HepG2 (cell line): ENCODE data around the gene SPRED2. TPM values are rescaled to one million over a fixed set of nuclear protein-coding genes. Genes with fewer than 3 reads are reported as not detected.

Experiments
- AKAP8 ChIP-seq: sonication (generic); formaldehyde crosslinking; IDR thresholded peaks from 2 replicates; pipeline ENCODE4 v1.5.1; 2020; ENCODE audit warnings: mild to moderate bottlenecking, missing genetic modification reagents
- CC2D1A ChIP-seq: sonication (generic); formaldehyde crosslinking; IDR thresholded peaks from 2 replicates; pipeline ENCODE4 v1.8.1; 2023; ENCODE audit warnings: mild to moderate bottlenecking, missing genetic modification reagents
- CERS6 ChIP-seq: sonication (generic); formaldehyde crosslinking; IDR thresholded peaks from 2 replicates; pipeline ENCODE4 v1.5.0; 2020; ENCODE audit warnings: missing genetic modification reagents
- DMAP1 ChIP-seq: IDR thresholded peaks from 2 replicates; pipeline ENCODE4 v1.6.1; 2016
- FIP1L1 ChIP-seq: fragments of 200-400 bp; formaldehyde crosslinking; IDR thresholded peaks from 2 replicates; pipeline ENCODE4 v1.6.1; 2018; ENCODE audit warnings: low read depth, mild to moderate bottlenecking, low read length, moderate library complexity, borderline replicate concordance; ENCODE audit not compliant: insufficient read depth
- FLYWCH1 ChIP-seq: sonication (generic); formaldehyde crosslinking; IDR thresholded peaks from 2 replicates; pipeline ENCODE4 v1.8.1; 2023; ENCODE audit warnings: mild to moderate bottlenecking, missing genetic modification reagents
- GZF1 ChIP-seq: sonication (generic); formaldehyde crosslinking; IDR thresholded peaks from 2 replicates; pipeline ENCODE4 v1.5.1; 2020; ENCODE audit warnings: mild to moderate bottlenecking, missing genetic modification reagents
- IKZF4 ChIP-seq: sonication (generic); formaldehyde crosslinking; IDR thresholded peaks from 2 replicates; pipeline ENCODE4 v1.5.1; 2020; ENCODE audit warnings: borderline replicate concordance, mild to moderate bottlenecking, low read depth, missing genetic modification reagents; ENCODE audit errors: not compliant biosample characterization
- MXD1 ChIP-seq: sonication (generic); formaldehyde crosslinking; IDR thresholded peaks from 2 replicates; pipeline ENCODE4 v1.4.0; 2020; ENCODE audit warnings: mild to moderate bottlenecking, missing genetic modification reagents
- NFE2L1 ChIP-seq: sonication (generic); formaldehyde crosslinking; IDR thresholded peaks from 2 replicates; pipeline ENCODE4 v1.4.0; 2020; ENCODE audit warnings: missing genetic modification reagents, mild to moderate bottlenecking, borderline replicate concordance
- ONECUT2 ChIP-seq: sonication (generic); formaldehyde crosslinking; IDR thresholded peaks from 2 replicates; pipeline ENCODE4 v1.4.0; 2020; ENCODE audit warnings: missing genetic modification reagents
- PAF1 ChIP-seq: IDR thresholded peaks from 2 replicates; pipeline ENCODE4 v1.6.1; 2016; ENCODE audit warnings: missing genetic modification reagents, missing compliant biosample characterization
- PITX1 ChIP-seq: sonication (generic); formaldehyde crosslinking; IDR thresholded peaks from 2 replicates; pipeline ENCODE4 v1.5.1; 2020; ENCODE audit warnings: mild to moderate bottlenecking, missing genetic modification reagents
- SNAPC2 ChIP-seq: sonication (generic); formaldehyde crosslinking; IDR thresholded peaks from 2 replicates; pipeline ENCODE4 v1.8.1; 2022; ENCODE audit warnings: mild to moderate bottlenecking, missing genetic modification reagents
- TFDP1 ChIP-seq: IDR thresholded peaks from 2 replicates; pipeline ENCODE4 v1.6.1; 2016; ENCODE audit warnings: missing compliant biosample characterization, missing genetic modification reagents, borderline replicate concordance
- ZMAT3 ChIP-seq: sonication (generic); formaldehyde crosslinking; conservative IDR thresholded peaks from 2 replicates; pipeline ENCODE4 v1.7.0; 2021; ENCODE audit warnings: missing genetic modification reagents
- ZNF773 ChIP-seq: sonication (generic); formaldehyde crosslinking; IDR thresholded peaks from 2 replicates; pipeline ENCODE4 v1.4.0; 2020; ENCODE audit warnings: missing genetic modification reagents, borderline replicate concordance
- ZNF780A ChIP-seq: sonication (generic); formaldehyde crosslinking; IDR thresholded peaks from 2 replicates; pipeline ENCODE4 v1.8.0; 2022; ENCODE audit warnings: mild to moderate bottlenecking, missing genetic modification reagents, moderate library complexity
- ZNF879 ChIP-seq: sonication (generic); formaldehyde crosslinking; IDR thresholded peaks from 2 replicates; pipeline ENCODE4 v1.8.1; 2023; ENCODE audit warnings: missing genetic modification reagents
- polyA plus RNA-seq, 8 experiments: library from polyadenylated mRNA; depleted of rRNA in 3 of 8; stranded (reverse) in 7 of 8; unstranded in 1 of 8; fragments of >200 nt; fragmentation: Illumina TruSeq in 4 of 8; extraction: Trizol in 4 of 8; gene quantifications; 2 replicates each; pipeline versions ENCODE4 v1.2.1 to v1.2.3, GENCODE V29; 2011 to 2016; ENCODE audit warnings: low read depth in 4 of 8, missing spikeins in 1 of 8, mixed read lengths in 1 of 8; ENCODE audit not compliant: insufficient read depth in 1 of 8
- total RNA-seq, 5 experiments: library from RNA; depleted of rRNA; stranded (reverse); fragments of >200 nt; fragmentation: Illumina TruSeq; extraction: Trizol; gene quantifications; 2 replicates each; pipeline ENCODE4 v1.2.3, GENCODE V29; 2016; ENCODE audit warnings: low read depth in 1 of 5
- TF ChIP-seq, protein P1 (sequence below): sonication (generic); formaldehyde crosslinking; IDR thresholded peaks from 2 replicates; pipeline ENCODE4 v1.4.0; 2020; ENCODE audit warnings: missing genetic modification reagents
- TF ChIP-seq, protein P2 (sequence below): sonication (generic); formaldehyde crosslinking; IDR thresholded peaks from 2 replicates; pipeline ENCODE4 v1.5.0; 2020; ENCODE audit warnings: mild to moderate bottlenecking, missing genetic modification reagents, borderline replicate concordance
- TF ChIP-seq, protein P3 (sequence below): IDR thresholded peaks from 2 replicates; pipeline ENCODE4 v1.6.1; 2018; ENCODE audit warnings: missing genetic modification reagents

The SPRED2 gene
- total and polyA plus RNA-seq, 2 of the 13 experiments (the other 11 are each of a cell fraction or from before 2014, with no cell fraction given), result 13.0 to 37.0 TPM

DNA sequence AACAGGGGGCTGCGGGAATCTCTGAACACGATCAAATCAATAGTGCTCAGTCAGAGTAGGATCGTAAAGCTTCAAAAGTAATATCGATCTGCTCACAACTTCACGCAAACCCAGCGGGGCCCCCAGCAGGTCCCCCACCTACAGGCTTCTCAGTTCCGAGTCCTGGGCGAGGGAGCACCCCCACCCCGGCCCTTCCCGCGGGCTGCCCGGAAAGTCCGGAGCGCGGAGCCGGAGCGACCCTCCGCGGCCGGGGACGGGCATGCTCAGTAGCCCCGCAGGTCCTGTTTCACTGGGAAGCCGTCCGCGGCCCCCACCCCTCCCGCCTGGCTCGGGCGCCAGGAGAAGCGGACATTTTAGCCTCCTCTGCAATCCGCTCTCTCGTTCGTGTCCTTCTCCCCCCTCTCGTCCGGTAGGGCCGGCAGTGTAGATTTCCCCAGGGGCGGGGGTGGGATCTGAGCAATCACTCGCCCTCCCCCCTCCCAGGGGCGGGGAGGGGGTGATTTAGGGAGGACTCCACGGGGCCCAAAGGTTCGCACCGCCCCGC lies 3.3 kb upstream of the SPRED2 start (continued):
- peak; percentile 77; the same call in 1 of the 2 replicates for TF ChIP-seq TFDP1
- TF ChIP-seq, protein P1, sequence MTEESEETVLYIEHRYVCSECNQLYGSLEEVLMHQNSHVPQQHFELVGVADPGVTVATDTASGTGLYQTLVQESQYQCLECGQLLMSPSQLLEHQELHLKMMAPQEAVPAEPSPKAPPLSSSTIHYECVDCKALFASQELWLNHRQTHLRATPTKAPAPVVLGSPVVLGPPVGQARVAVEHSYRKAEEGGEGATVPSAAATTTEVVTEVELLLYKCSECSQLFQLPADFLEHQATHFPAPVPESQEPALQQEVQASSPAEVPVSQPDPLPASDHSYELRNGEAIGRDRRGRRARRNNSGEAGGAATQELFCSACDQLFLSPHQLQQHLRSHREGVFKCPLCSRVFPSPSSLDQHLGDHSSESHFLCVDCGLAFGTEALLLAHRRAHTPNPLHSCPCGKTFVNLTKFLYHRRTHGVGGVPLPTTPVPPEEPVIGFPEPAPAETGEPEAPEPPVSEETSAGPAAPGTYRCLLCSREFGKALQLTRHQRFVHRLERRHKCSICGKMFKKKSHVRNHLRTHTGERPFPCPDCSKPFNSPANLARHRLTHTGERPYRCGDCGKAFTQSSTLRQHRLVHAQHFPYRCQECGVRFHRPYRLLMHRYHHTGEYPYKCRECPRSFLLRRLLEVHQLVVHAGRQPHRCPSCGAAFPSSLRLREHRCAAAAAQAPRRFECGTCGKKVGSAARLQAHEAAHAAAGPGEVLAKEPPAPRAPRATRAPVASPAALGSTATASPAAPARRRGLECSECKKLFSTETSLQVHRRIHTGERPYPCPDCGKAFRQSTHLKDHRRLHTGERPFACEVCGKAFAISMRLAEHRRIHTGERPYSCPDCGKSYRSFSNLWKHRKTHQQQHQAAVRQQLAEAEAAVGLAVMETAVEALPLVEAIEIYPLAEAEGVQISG (CRISPR knock-in tag), result peak; percentile 70; the same call in 1 of the 2 replicates
- 0 out of 2 replicates have a peak, but pooled peaks have one; percentile 3 for TF ChIP-seq ZNF879 (CRISPR knock-in tag)
- peak; percentile 73 for TF ChIP-seq ZNF773 (CRISPR knock-in tag)
- TF ChIP-seq ZNF780A, result peak; percentile 11; the same call in 1 of the 2 replicates
- no peak for TF ChIP-seq CERS6
- peak; percentile 37 for TF ChIP-seq PITX1 (CRISPR knock-in tag)
- no peak for TF ChIP-seq NFE2L1 (CRISPR knock-in tag)
- 0 out of 2 replicates have a peak, but pooled peaks have one; percentile 64 for TF ChIP-seq FIP1L1
- TF ChIP-seq FLYWCH1, result no peak
- TF ChIP-seq DMAP1 (CRISPR knock-in tag), result no peak
- TF ChIP-seq AKAP8 (CRISPR knock-in tag), result no peak
- TF ChIP-seq ONECUT2 (CRISPR knock-in tag), result peak; percentile 86
- no peak for TF ChIP-seq PAF1 (CRISPR knock-in tag)
- TF ChIP-seq SNAPC2 (CRISPR knock-in tag), result no peak; the same call in none of the 2 replicates
- no peak for TF ChIP-seq CC2D1A
- 0 out of 2 replicates have a peak, but pooled peaks have one; percentile 51 for TF ChIP-seq MXD1 (CRISPR knock-in tag)
- TF ChIP-seq, protein P2, sequence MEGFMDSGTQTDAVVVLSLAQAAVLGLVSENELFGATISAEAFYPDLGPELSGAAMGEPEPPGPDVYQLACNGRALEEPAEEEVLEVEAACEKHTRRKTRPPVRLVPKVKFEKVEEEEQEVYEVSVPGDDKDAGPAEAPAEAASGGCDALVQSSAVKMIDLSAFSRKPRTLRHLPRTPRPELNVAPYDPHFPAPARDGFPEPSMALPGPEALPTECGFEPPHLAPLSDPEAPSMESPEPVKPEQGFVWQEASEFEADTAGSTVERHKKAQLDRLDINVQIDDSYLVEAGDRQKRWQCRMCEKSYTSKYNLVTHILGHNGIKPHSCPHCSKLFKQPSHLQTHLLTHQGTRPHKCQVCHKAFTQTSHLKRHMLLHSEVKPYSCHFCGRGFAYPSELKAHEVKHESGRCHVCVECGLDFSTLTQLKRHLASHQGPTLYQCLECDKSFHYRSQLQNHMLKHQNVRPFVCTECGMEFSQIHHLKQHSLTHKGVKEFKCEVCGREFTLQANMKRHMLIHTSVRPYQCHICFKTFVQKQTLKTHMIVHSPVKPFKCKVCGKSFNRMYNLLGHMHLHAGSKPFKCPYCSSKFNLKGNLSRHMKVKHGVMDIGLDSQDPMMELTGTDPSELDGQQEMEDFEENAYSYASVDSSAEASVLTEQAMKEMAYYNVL (CRISPR knock-in tag), result peak; percentile 41; the same call in 1 of the 2 replicates
- TF ChIP-seq, protein P3, sequence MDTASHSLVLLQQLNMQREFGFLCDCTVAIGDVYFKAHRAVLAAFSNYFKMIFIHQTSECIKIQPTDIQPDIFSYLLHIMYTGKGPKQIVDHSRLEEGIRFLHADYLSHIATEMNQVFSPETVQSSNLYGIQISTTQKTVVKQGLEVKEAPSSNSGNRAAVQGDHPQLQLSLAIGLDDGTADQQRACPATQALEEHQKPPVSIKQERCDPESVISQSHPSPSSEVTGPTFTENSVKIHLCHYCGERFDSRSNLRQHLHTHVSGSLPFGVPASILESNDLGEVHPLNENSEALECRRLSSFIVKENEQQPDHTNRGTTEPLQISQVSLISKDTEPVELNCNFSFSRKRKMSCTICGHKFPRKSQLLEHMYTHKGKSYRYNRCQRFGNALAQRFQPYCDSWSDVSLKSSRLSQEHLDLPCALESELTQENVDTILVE (CRISPR knock-in tag), result no peak
- no peak; the same call in 1 of the 2 replicates for TF ChIP-seq GZF1 (CRISPR knock-in tag)
- TF ChIP-seq IKZF4, result no peak
- no peak; the same call in none of the 2 replicates for TF ChIP-seq ZMAT3
